IPS DF 19.7 (cell line): ENCODE measurements around the gene NOL12.
"Not testable (repeated sequence)": the region's sequence is repeated elsewhere in the genome, so short reads cannot be mapped to it uniquely, and the experiment has no call there.

Experiments used
- DNase-seq: peaks from one replicate; pipeline ENCODE4 v3.0.0-alpha.2; 2013; ENCODE audit warnings: low read depth, low spot score

The NOL12 gene

GRCh38 chr22:37686002-37686982, at the start of gene NOL12:
Gene NOL12, plus strand, starts transcription at chr22:37686343. Its CDS starts 50 bp downstream, at chr22:37686393.
- DNase-seq, result no peak

- DNase-seq, result no peak
Observed at GRCh38 chr22:37636949-37637273, 49.2 kb upstream of the NOL12 start.

- DNase-seq, result no peak
Observed at GRCh38 chr22:37638391-37639069, 47.6 kb upstream of the NOL12 start.

GRCh38 chr22:37639070-37639760, 46.9 kb upstream of the NOL12 start, which contains the start of gene SH3BP1:
Gene SH3BP1, plus strand, starts transcription at chr22:37639669. Its CDS starts 119 bp downstream, at chr22:37639788.
- DNase-seq, result no peak

- DNase-seq, result no peak
Observed at GRCh38 chr22:37639771-37640590, 46.2 kb upstream of the NOL12 start.

GRCh38 chr22:37640591-37641560, 45.3 kb upstream of the NOL12 start:
- DNase-seq, result no peak

- DNase-seq, result no peak
Observed at GRCh38 chr22:37641561-37641949, 44.6 kb upstream of the NOL12 start.

GRCh38 chr22:37643225-37643847, 42.8 kb upstream of the NOL12 start:
- no peak for DNase-seq

GRCh38 chr22:37647317-37647716, 38.8 kb upstream of the NOL12 start:
- no peak for DNase-seq

GRCh38 chr22:37647928-37648327, 38.2 kb upstream of the NOL12 start:
- DNase-seq, result no peak

GRCh38 chr22:37650463-37651136, 35.5 kb upstream of the NOL12 start:
- no peak for DNase-seq

GRCh38 chr22:37654563-37655251, 31.4 kb upstream of the NOL12 start:
- no peak for DNase-seq

- DNase-seq, result no peak
Observed at GRCh38 chr22:37655252-37655563, 30.9 kb upstream of the NOL12 start.

- not testable (repeated sequence) for DNase-seq
Observed at GRCh38 chr22:37656583-37656982, 29.6 kb upstream of the NOL12 start.

- no peak for DNase-seq
Observed at GRCh38 chr22:37657590-37658132, 28.5 kb upstream of the NOL12 start.

GRCh38 chr22:37658133-37659065, 27.7 kb upstream of the NOL12 start, which contains the start of gene PDXP:
Gene PDXP, plus strand, starts transcription at chr22:37658723. Its CDS starts 60 bp downstream, at chr22:37658783.
- peak; percentile 100 for DNase-seq
